ENCODE results near the gene PHF21A.
A peak's percentile ranks its signal among the peaks of the same experiment; 100 is the strongest.

The PHF21A gene

GRCh38 chr11:45899448-45900174 lies 221.6 kb downstream of the PHF21A start:
- DNase-seq, result peak; percentile 73

GRCh38 chr11:45899086-45899447 lies 222.2 kb downstream of the PHF21A start:
- no peak for DNase-seq

- DNase-seq, result no peak
Measured at GRCh38 chr11:45897556-45897955, 223.7 kb downstream of the PHF21A start.

GRCh38 chr11:45896422-45896984 lies 224.8 kb downstream of the PHF21A start:
- DNase-seq, result no peak

GRCh38 chr11:45895553-45896259 lies 225.5 kb downstream of the PHF21A start:
- no peak for DNase-seq

- no peak for DNase-seq
Measured at GRCh38 chr11:45894555-45895247, 226.6 kb downstream of the PHF21A start.

GRCh38 chr11:45892856-45893255 lies 228.4 kb downstream of the PHF21A start:
- no peak for DNase-seq

GRCh38 chr11:45890886-45891550 lies 230.2 kb downstream of the PHF21A start:
- DNase-seq, result no peak

- no peak for DNase-seq
Measured at GRCh38 chr11:45889966-45890365, 231.3 kb downstream of the PHF21A start.

GRCh38 chr11:45889555-45889954 lies 231.7 kb downstream of the PHF21A start:
- no peak for DNase-seq

- no peak for DNase-seq
Measured at GRCh38 chr11:45887587-45887986, 233.7 kb downstream of the PHF21A start.

GRCh38 chr11:45886816-45887520 lies 234.3 kb downstream of the PHF21A start:
- DNase-seq, result no peak

- no peak for DNase-seq
Measured at GRCh38 chr11:45885921-45886721, 235.1 kb downstream of the PHF21A start.

- DNase-seq, result peak; percentile 47
Measured at GRCh38 chr11:45885274-45885920, 235.9 kb downstream of the PHF21A start, which contains the start of gene MAPK8IP1. Gene MAPK8IP1 (plus strand): TSS chr11:45885651. CDS start chr11:45885821, 170 bp downstream.

GRCh38 chr11:45884596-45885185 lies 236.6 kb downstream of the PHF21A start:
- no peak for DNase-seq
